GM19324 (cell line): ENCODE measurements around the gene KRTAP4-7.
"Not testable (repeated sequence)": the region's sequence is repeated elsewhere in the genome, so short reads cannot be mapped to it uniquely, and the experiment has no call there.

Experiments
- ATAC-seq: cut with Tn5 transposase; IDR thresholded peaks from one replicate; pipeline ENCODE4 v1.9.1; 2021; ENCODE audit warnings: mild to moderate bottlenecking, moderate library complexity; ENCODE audit not compliant: unreplicated experiment, low FRiP score

Gene KRTAP4-7

GRCh38 chr17:41084100-41084856 lies at the start of gene KRTAP4-7:
Gene KRTAP4-7, plus strand, starts transcription at chr17:41084150. Its CDS starts 57 bp downstream, at chr17:41084207.
- not testable (repeated sequence) for ATAC-seq

DNA sequence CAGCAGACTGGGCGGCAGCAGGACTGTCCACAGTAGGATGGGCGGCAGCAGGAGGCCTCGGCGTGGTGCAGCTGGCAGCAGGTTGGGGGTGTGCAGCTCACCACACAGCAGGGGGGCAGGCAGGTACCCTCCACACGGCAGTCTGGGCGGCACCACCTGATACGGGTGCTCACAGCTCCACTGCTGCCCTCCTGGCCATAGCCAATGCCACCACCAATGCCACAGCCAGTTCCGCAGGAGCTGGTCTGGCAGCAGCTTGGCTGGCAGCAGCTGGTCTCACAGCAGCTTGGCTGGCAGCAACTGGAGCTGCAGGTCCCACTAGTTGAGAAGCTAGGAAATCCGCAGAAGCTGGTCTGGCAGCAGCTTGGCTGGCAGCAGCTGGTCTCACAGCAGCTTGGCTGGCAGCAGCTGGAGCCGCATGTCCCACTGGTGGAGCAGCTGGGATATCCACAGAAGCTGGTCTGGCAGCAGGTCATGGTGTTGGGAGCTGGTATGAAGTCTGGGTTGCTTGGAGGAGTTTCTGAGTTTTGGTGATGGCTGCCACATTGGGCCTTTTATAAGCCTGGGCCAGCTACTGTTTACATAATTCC lies 49.5 kb upstream of the KRTAP4-7 start, which contains the start of gene KRTAP1-3:
TSS of gene KRTAP1-3 (minus strand) at position 529 of the 590 bp plus-strand sequence. CDS start at position 476, 53 bp downstream.
- ATAC-seq = not testable (repeated sequence)

DNA sequence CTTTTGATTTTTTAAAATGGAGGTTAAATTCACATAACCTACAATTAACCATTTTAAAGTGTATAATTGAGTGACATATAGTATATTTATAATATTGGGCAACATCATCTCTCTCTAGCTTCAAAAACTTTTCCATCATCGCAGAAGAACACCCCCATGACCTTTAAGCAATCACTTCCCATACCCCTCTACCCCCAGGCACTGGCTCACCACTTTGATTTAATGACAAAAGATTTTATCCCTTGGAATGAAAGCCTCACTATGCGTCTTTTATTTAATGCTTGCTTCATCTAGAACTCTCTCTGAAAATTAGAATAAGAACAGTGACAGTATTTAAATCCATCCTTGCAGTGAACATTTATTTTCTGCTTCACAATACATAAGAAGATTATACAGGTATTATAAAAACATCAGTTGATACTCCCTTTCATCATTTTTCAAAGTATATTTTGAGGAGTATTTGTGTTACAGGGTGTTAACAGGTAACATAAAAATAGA lies 46.0 kb upstream of the KRTAP4-7 start:
- no peak for ATAC-seq

- not testable (repeated sequence) for ATAC-seq
Measured at GRCh38 chr17:41040783-41041571, 43.0 kb upstream of the KRTAP4-7 start, which contains the start of gene KRTAP1-1. Gene KRTAP1-1, minus strand, starts transcription at chr17:41041450. Its CDS starts 53 bp downstream, at chr17:41041397.

DNA sequence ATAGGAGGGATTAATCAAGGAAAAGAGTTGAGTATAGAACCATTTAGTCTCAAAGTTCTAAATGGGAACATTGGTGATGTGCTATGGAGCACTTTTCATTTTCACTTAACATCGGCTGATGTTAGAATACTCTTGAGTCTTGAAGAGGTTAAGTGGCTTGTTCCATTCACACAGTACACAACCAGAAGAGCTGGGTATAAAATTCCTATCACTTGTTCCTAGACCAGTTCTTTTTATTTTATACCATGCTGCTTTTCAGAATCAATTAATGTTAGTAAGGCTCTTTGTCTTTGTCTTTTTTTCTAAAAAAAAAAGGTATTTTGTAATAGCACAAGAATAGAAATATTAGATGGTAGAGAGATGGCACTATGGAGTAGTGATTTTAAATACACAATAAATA lies 41.0 kb upstream of the KRTAP4-7 start:
- ATAC-seq = no peak

DNA sequence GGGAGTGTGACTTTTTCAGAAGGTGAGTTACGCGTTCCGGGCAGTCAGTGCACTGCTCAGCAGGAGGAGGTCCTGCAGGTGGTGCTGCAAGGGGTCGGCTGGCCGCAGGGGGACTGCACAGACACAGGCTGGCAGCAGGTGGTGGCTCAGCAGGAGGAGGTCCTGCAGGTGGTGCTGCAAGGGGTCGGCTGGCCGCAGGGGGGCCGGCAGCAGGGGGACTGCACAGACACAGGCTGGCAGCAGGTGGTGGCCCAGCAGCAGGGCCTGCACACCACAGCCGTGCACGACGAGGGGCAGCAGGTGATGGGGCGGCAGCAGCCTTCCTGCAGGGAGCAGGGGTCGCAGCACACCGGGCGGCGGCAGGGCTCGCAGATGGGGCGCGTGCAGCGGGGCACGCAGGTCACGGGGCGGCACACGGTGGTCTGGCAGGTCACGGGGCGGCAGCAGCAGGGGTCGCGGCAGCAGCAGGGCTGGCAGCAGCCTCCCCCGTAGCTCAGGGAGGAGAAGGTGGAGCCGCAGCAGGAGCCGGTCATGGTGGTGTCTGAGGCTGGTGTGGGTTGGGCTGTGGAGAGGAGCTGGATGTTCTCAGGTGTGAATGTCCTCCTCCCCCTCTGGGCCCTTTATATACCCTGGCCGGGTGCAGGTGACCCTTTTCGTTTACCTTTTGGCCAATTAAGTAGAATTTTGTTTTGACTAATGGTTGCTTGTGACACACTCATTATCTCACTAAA lies 37.0 kb upstream of the KRTAP4-7 start, which contains the start of gene KRTAP2-1:
TSS of gene KRTAP2-1 (minus strand) at position 582 of the 731 bp plus-strand sequence. CDS start at position 533, 49 bp downstream.
- ATAC-seq = not testable (repeated sequence)

DNA sequence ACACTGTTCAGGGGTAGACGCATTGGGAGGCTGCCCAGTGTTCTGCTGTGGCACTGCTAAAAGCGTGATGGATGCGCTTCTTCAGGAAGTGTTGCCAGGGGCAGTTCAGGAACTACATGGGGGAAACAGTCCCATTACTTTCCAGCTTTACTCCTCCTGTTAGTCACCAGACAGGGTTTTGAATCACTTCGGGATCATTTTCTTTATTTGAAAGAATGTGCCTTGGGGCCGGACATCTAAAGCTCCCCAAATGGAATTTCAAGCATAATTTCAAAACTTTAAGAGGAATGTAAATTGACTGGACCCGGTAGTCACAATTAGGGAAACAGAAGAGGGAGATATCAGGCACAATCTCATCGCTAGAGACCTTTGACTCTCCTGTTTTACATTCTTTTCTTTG lies 35.5 kb upstream of the KRTAP4-7 start:
- no peak for ATAC-seq

DNA sequence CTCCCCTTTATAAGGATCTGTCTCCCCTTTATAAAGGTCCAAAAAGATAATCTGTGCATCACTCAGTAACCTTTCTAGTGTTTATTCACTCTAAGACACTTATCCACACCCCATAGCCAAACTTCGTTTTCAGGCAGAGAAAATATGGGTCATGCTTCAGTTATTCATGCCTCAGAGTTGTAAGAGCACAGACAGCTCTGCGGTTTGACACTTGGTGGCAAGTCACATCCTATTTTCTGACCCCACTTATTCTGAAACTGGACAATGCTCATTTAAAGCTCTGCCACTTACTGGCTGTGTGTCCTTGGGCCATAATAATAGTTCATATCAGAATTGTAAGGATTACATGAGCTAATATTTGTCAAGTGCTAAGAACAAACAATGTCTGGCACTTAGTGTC lies 34.8 kb upstream of the KRTAP4-7 start:
- ATAC-seq = no peak

DNA sequence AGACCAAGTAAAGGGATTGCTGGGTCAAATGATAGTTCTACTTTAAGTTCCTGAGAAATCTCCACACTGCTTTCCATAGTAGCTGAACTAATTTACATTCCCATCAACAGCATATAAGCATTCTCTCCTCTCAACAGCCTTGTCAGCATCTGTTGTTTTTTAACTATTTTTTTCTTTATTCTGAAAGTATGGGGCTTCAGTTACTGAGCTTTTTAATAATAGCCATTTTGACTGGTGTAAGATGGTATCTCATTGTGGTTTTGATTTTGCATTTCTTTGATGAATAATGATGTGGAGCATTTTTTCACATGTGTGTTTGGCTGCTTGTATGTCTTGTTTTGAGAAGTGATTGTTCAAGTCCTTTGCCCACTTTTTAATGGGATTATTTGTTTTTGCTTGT lies 31.4 kb upstream of the KRTAP4-7 start:
- no peak for ATAC-seq

- ATAC-seq = no peak
Measured at GRCh38 chr17:41054025-41054424, 29.9 kb upstream of the KRTAP4-7 start.

DNA sequence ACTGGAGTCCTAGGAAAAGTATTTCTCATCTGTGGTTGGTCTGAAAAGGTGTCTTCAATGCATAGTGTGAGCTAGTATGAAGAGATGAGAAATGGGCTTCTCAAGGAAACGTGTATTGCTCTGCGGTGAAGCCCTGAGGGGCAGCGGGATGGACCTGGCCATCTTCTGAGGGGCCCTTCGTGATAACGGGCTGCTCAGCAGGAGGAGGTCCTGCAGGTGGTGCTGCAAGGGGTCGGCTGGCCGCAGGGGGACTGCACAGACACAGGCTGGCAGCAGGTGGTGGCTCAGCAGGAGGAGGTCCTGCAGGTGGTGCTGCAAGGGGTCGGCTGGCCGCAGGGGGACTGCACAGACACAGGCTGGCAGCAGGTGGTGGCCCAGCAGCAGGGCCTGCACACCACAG lies 29.4 kb upstream of the KRTAP4-7 start:
- ATAC-seq = not testable (repeated sequence)

GRCh38 chr17:41055130-41055529 lies 28.8 kb upstream of the KRTAP4-7 start, which contains the start of gene KRTAP2-2:
Gene KRTAP2-2, minus strand, starts transcription at chr17:41055230. Its CDS starts 19 bp downstream, at chr17:41055211.
- ATAC-seq = not testable (repeated sequence)

- no peak for ATAC-seq
Measured at GRCh38 chr17:41057547-41057946, 26.4 kb upstream of the KRTAP4-7 start.

DNA sequence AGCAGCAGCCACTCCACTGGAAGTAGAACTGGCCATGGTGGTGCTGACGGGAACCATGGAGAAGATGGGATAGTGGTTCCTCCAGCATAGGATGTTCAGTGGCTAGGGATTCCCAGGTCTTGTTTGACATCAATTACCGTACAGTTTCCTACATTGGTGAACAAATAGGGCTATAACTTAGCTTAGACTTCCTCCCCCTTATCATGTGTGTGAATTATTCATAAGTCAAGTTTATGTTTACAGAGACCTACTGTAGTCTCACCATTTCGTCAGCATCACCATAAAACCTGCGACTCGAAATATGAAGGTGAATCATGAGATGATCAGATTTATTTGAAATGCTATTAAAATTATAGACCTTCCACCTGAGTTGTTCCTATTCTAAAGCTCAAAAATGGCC lies 25.2 kb upstream of the KRTAP4-7 start:
- no peak for ATAC-seq

GRCh38 chr17:41059276-41060051 lies 24.5 kb upstream of the KRTAP4-7 start:
- ATAC-seq = not testable (repeated sequence)

- ATAC-seq = no peak
Measured at GRCh38 chr17:41060052-41060604, 23.8 kb upstream of the KRTAP4-7 start, which contains the start of gene KRTAP2-3. Gene KRTAP2-3, minus strand, starts transcription at chr17:41060114. Its CDS starts 64 bp downstream, at chr17:41060050.

- no peak for ATAC-seq
Measured at GRCh38 chr17:41061964-41062363, 22.0 kb upstream of the KRTAP4-7 start.

- ATAC-seq = no peak
Measured at GRCh38 chr17:41063449-41063848, 20.5 kb upstream of the KRTAP4-7 start.

- no peak for ATAC-seq
Measured at GRCh38 chr17:41064301-41064700, 19.6 kb upstream of the KRTAP4-7 start.
